Caki2 (cell line): Measurements from ENCODE around the gene APOLD1. TPM values are rescaled to one million over a fixed set of nuclear protein-coding genes. Genes with fewer than 3 reads are reported as not detected.
"Not testable (repeated sequence)": the region's sequence is repeated elsewhere in the genome, so short reads cannot be mapped to it uniquely, and the experiment has no call there.

ENCODE experiments used
- DNase-seq: peaks from one replicate; pipeline ENCODE4 v3.0.0-alpha.2; 2015; ENCODE audit warnings: low read depth
- in situ Hi-C: cut with HindIII; loops from 2 replicates; pipeline ENCODE4 v1.10.0; 2016; ENCODE audit warnings: low sequenced_read_pairs, low pct_unique_long_range_greater_than_20kb, mixed read lengths
- total RNA-seq: library from RNA; depleted of rRNA; stranded (reverse); fragments of >200 nt; shearing (Covaris generic); gene quantifications from 2 replicates; pipeline ENCODE4 v1.2.3, GENCODE V29; 2014; ENCODE audit warnings: low replicate concordance

Gene APOLD1
- total RNA-seq, 1 experiment from 2014 or later, result 8.4 TPM

- DNase-seq, in situ Hi-C loops: not testable (repeated sequence)
These were observed 16.2 kb downstream of the APOLD1 start for GRCh38 chr12:12801656-12802055.

GRCh38 chr12:12803186-12803585 is 17.7 kb downstream of the APOLD1 start:
- in situ Hi-C loops, result no loop called here
- peak; percentile 94 for DNase-seq

GRCh38 chr12:12804011-12804410 is 18.6 kb downstream of the APOLD1 start:
- in situ Hi-C loops, result no loop called here
- DNase-seq, result peak; percentile 74

GRCh38 chr12:12804432-12804886 is 19.0 kb downstream of the APOLD1 start:
- in situ Hi-C loops, result no loop called here
- peak; percentile 83 for DNase-seq

- no peak for DNase-seq
- in situ Hi-C loops, result no loop called here
These were observed 21.5 kb downstream of the APOLD1 start for GRCh38 chr12:12806784-12807516.

GRCh38 chr12:12807517-12807903 is 22.1 kb downstream of the APOLD1 start:
- in situ Hi-C loops, DNase-seq: not testable (repeated sequence)

GRCh38 chr12:12807970-12808702 is 22.7 kb downstream of the APOLD1 start:
- DNase-seq, result no peak
- in situ Hi-C loops, result no loop called here

GRCh38 chr12:12810553-12811021 is 25.1 kb downstream of the APOLD1 start:
- in situ Hi-C loops, result no loop called here
- DNase-seq, result no peak

GRCh38 chr12:12811343-12811742 is 25.9 kb downstream of the APOLD1 start:
- no peak for DNase-seq
- in situ Hi-C loops, result no loop called here

- in situ Hi-C loops, result no loop called here
- DNase-seq, result no peak
These were observed 26.7 kb downstream of the APOLD1 start for GRCh38 chr12:12812174-12812573.

- in situ Hi-C loops, result no loop called here
- DNase-seq, result no peak
These were observed 27.2 kb downstream of the APOLD1 start for GRCh38 chr12:12812618-12813119.

- DNase-seq, result peak; percentile 86
- in situ Hi-C loops, result no loop called here
These were observed 28.0 kb downstream of the APOLD1 start, which contains the start of gene DDX47 for GRCh38 chr12:12813120-12814101. DDX47 (plus strand) TSS chr12:12813346; CDS start chr12:12813368, 22 bp downstream.

- in situ Hi-C loops, result no loop called here
- no peak for DNase-seq
These were observed 32.2 kb downstream of the APOLD1 start for GRCh38 chr12:12817616-12818015.

GRCh38 chr12:12818701-12819100 is 33.2 kb downstream of the APOLD1 start:
- DNase-seq, result peak; percentile 48
- in situ Hi-C loops, result no loop called here

- DNase-seq, result no peak
- in situ Hi-C loops, result no loop called here
These were observed 33.8 kb downstream of the APOLD1 start for GRCh38 chr12:12819221-12819620.

GRCh38 chr12:12819752-12820311 is 34.4 kb downstream of the APOLD1 start:
- in situ Hi-C loops, result no loop called here
- DNase-seq, result peak; percentile 94

- in situ Hi-C loops, DNase-seq: not testable (repeated sequence)
These were observed 34.9 kb downstream of the APOLD1 start for GRCh38 chr12:12820376-12820775.

GRCh38 chr12:12821975-12822374 is 36.5 kb downstream of the APOLD1 start:
- in situ Hi-C loops, result no loop called here

More at GRCh38 chr12:12821975-12822374, 36.5 kb downstream of the APOLD1 start:
- no peak for DNase-seq
